HG03354 (cell line): ENCODE results near the gene CASQ1.

Source experiments
- ATAC-seq: cut with Tn5 transposase; IDR thresholded peaks from one replicate; pipeline ENCODE4 v1.9.1; 2021; ENCODE audit warnings: mild to moderate bottlenecking; ENCODE audit not compliant: unreplicated experiment, poor library complexity, severe bottlenecking

Gene CASQ1

GRCh38 chr1:160189649-160190625, at the start of gene CASQ1:
Gene CASQ1, plus strand, starts transcription at chr1:160190575. Its CDS starts 177 bp downstream, at chr1:160190752.
- ATAC-seq, result no peak

- no peak for ATAC-seq
Measured at GRCh38 chr1:160143695-160144094, 46.7 kb upstream of the CASQ1 start.

DNA sequence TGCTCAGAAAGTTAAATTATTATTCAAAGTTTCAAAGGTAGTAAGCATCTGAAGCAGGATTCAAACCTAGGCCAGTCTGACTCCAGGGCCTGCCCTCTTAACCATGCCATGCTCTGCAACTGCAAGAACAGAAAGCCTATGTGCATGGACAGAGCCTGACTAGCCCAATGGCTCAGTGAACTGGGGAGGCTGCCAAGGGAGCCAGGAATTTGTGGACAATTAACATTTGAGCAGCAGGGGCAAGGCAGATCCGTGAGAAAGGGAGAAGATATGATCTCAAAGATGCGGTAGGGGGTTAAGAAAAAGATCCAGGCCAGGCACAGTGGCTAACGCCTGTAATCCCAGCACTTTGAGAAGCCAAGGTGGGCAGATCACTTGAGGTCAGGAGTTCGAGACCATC, 45.5 kb upstream of the CASQ1 start:
- ATAC-seq, result no peak

GRCh38 chr1:160146107-160146506, 44.3 kb upstream of the CASQ1 start:
- no peak for ATAC-seq

- no peak for ATAC-seq
Measured at GRCh38 chr1:160148121-160148520, 42.3 kb upstream of the CASQ1 start.

GRCh38 chr1:160149233-160149632, 41.1 kb upstream of the CASQ1 start:
- ATAC-seq, result no peak

- ATAC-seq, result no peak
Measured at GRCh38 chr1:160149716-160150115, 40.7 kb upstream of the CASQ1 start.

DNA sequence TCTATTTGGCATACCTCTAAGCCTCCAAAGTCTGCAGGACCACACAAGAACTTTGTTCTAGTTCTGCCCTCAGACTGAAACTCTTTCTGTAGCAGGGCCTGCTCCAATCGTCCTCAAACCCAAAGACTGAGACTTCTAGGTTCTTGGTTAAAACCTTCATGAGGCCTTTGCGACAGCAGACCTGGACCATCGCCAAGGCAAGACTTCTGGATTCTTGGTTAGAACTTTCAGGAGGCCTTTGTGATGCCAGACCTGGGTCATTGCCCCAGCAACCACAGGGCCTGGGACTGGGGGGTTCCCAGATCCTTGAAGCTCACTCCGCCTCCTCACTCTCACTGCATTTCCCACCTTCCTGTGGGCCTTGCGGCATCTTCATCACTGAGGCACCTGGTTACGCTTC, 39.1 kb upstream of the CASQ1 start, which contains the start of gene ATP1A4:
ATP1A4 (plus strand) TSS at position 301 of the 400 bp plus-strand sequence. CDS start 438 bp downstream, outside the sequence.
- no peak for ATAC-seq

GRCh38 chr1:160154790-160155189, 35.6 kb upstream of the CASQ1 start:
- ATAC-seq, result no peak

GRCh38 chr1:160156361-160156760, 34.0 kb upstream of the CASQ1 start:
- no peak for ATAC-seq

DNA sequence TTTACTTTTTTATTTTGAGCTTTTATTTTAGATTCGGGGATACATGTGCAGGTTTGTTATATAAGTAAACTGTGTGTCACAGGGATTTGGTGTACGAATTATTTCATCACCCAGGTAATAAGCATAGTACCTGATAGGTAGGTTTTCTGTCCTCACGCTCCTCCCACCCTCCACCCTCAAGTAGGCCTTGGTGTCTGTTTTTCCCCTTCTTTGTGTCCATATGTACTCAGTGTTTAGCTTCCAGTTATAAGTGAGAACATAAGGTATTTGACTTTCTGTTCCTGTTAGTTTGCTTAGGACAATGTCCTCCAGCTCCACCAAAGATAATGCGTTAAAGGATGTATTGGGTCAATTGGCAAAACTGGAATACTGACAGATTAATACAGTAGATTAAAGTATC, 33.2 kb upstream of the CASQ1 start:
- ATAC-seq, result no peak

DNA sequence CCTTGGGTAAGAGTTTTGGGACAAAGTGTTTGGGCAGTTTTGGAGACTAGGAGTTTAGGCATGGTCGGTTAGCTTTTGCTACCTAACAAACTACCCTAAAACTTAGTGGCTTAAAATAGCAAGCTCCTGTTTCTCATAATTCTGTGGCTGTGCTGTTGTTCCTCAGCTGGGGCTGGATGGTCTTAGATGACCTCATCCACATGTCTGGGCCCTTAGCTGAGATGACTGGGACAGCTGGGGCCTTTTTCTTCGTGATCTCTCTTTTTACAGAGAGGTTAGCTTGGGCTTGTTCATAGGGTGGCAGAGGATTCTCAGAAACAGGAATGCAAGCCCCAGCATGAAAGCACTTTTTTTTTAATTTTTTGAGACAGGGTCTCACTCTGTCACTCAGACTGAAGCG, 32.3 kb upstream of the CASQ1 start:
- no peak for ATAC-seq

DNA sequence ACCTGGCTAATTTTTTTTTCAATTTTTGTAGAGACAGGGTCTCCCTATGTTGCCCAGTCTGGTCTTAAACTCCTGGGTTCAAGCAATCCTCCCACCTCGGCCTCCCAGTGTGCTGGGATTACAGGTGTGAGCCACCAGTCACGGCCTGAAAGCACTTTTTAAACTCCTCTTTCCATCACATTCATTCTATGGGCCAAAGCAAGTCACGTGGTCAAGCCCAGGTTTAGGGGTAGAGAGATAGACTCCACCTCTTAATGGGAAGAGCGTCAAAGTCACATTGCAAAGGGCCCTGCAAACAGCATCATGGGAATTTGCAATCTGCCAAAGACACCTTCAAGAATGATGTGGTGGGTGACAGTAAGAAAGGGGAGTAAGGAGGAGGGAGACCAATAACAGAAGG, 31.8 kb upstream of the CASQ1 start:
- ATAC-seq, result no peak

DNA sequence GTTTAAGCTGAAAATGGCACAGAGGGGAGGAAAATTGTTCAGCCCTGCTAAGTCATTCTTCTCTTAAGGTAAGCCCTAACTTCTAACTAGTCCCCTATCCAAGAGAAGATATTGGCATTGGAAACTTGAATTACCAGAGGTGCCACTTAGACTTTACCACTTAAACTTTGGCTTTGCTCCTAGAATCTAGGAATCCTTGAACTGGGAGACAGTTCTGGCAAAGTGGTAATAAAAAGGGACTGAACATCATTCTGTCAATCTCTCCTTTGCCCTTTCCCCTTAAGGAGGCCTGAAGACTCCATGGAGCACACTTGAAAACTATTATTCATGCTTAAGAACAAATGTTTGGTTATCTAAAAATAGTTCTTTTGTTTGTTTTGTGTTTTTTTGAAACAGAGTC, 30.5 kb upstream of the CASQ1 start:
- no peak for ATAC-seq

DNA sequence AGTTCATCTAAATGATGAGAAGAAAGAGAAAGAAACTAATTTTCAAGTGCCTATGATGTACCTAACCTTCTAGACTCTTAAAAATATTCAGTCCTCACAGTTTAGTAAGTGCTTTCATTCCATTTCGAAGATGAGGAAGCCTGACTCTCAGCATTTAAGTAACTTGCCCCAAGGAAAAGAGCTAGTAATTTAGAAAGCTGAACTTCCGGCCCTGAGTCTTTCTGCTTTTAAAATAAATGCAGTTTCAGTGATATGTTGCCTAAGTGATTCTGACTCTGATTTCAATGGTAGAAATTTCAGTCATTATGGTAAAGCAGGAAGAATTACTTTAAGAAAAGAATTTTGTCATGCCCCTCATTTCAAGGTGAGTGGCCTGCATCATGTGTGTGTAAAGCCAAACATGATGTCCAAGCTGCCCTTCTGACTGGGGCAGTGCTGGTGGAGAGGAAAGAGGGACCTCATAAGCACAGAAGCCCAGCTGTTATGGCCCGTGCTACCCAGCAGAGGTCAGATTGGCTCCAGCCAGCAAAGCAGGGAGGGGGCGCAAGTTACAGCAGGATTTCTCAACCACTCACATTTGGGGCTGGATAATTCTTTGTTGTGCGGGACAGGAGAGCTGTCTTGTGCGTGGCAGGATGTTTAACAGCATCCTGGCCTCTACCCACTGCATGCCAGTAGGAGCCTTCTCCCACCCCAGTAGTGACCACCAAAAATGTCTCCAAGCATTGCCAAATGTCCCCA, 28.2 kb upstream of the CASQ1 start:
- ATAC-seq, result no peak

DNA sequence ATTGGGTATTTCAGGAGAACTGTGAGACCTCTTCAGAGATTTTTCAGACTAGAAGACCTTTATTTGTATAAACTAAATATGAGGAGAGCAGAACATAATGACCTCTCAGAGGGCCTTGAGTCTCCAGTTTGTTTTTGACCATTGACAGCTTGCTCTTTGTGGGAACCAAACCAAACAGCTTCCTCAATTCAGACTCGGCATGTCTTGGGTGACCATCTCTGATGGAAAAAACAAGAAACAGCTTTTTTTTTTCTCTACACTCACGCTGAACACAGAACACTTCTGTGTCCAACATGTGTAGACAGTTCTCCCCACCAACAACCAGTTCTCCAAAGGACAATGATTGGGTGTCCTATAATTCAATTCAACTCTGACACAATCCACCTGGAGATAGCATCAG, 27.4 kb upstream of the CASQ1 start:
- no peak for ATAC-seq

DNA sequence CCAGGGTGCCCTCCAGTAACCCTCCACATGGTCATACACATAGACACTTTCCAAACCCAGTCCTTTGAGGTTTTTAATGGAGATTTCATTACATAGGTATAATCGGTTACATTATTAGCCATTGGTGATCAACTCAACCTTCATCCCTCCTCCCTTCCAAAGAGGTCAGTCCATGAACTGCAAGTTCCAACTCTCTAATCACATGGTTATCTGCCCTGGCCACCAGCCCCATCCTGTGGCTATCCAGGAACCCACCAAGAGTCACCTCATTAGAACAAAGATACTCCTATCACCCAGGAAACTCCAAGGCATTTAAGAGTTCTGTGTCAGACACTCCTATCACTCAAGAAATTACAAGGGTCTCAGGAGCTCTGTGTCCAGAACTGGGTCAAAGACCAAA, 26.8 kb upstream of the CASQ1 start:
- ATAC-seq, result no peak

- no peak for ATAC-seq
Measured at GRCh38 chr1:160164121-160164520, 26.3 kb upstream of the CASQ1 start.

- ATAC-seq, result no peak
Measured at GRCh38 chr1:160166166-160166868, 24.1 kb upstream of the CASQ1 start.

DNA sequence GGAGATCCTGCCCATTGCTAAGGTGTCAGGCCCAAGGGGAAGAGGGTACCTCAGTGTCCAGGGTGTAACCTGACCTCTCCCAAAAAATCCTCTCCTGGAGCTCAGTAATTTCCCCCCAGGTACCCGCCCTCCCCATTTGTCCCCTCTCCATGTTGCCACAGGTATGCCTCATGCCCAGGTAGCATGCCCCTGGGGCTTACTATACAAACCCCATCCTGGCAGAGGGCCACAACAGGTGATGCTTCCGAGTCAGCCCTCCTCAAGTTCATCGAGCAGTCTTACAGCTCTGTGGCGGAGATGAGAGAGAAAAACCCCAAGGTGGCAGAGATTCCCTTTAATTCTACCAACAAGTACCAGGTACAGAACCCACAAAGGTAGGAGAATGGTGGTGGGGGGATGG, 23.3 kb upstream of the CASQ1 start:
- ATAC-seq, result no peak
